ENCODE measurements around the gene SMTNL1.
"Not testable (repeated sequence)": the region's sequence is repeated elsewhere in the genome, so short reads cannot be mapped to it uniquely, and the experiment has no call there.

SMTNL1 gene

GRCh38 chr11:57508341-57509170, 28.8 kb upstream of the SMTNL1 start:
- DNase-seq, result no peak

GRCh38 chr11:57511741-57512430, 25.5 kb upstream of the SMTNL1 start:
- no peak for DNase-seq

DNA sequence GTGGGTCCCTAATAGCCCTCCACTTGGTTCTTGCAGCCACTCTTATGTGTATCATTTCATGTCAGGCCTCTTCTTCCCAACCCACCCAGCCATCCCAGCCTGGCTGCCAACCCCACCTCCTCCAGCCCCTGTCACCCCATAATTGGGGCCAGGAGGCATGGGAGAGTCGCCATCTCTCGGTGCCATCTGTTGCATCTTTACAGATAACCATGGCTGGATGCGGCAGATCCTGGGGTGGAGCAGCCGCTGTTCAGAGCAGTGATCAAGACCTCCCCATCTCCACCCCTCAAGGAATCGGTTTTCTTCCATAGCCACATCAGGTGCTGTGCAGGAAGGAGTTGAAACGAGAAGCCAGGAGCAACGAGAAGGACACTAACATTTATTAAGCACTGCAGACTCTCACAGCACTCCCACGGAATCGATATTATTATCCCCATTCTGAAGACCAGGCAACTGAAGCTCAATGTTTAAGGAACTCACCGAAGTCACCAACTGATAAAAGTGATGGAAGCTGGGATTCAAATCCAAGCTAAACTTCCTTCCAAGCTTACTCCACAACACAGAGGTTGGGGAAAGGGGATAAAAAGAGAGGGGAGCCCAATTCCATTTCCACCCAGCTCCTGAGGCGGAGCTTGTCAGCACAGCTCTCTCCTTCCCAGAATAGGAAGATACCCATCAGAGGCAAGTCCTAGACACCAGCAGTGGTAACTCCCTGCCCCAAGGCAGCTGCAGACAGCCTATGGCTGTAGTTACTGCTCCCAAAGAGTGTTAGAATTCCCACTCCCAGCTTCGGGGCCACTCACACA, 24.5 kb upstream of the SMTNL1 start:
- DNase-seq, result no peak

- no peak for DNase-seq
Observed at GRCh38 chr11:57513452-57513795, 24.0 kb upstream of the SMTNL1 start.

DNA sequence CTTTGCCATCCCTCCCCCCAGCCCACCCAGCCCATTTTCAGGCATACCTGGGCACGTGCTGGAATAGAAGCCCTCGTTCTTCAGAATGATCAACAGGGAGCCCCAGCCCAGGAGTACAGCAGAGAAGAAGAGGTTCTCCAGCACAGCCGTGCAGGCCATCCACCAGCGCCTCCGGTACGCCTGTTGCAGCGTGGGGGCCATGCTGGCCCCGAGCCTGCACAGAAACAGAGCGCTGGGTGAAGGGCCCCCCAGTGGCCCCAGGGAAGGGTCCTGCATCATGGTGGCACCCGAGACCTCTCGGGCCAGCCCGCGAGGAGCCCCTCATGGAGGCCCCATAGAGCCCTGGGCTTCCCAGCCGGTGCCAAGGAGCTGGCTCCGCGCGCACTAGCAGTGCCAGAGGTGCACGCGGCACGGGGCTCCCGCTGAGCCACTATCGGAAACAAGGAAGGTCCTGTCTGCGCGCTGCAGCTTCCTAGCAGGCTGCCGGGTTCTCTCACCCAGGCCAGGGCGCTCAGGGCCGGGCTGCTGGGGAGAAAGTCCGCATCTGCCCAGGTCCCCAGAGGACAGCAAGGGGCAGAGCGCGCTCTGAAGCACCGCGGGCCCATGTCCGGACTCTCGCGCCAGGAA, 23.4 kb upstream of the SMTNL1 start:
- no peak for DNase-seq

DNA sequence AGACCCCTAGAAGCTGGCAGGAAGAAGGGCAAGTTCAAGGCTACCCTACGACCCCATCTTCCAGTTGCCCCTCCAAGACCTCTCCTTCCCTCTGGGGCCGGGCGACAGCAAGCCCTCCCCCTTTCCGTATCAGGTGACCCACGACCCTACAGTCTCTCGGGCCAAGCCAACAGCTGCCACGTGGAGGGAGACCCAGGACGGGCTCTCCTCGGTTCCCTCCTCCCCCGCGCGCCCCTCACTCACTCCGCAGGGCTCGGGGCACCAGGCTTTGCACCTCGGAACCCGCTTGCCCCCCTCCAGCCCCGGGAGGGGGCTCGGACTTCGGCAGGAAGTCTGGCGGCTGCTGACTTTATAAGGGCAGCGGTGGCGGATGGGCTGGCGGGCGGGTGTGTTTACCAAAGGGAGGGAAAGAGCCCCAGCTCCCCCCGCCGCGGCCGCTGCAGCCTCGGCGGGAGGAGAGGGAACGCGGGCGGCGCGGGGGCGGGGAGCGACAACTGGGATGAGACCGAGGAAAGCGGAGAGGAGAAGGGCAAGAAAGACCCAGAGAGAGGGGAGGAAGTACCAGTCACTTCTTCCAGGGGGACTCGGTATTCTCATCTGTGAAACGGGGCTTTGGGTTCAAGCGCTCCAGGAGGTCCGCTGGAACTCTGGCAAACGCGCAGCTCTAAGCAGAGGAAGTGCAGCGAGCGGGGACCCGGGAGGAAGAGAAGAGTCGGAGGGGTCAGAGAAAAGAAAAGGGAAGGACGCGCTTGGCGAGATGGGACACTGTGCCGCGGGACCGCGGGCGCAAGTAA, 22.7 kb upstream of the SMTNL1 start:
- DNase-seq, result no peak

DNA sequence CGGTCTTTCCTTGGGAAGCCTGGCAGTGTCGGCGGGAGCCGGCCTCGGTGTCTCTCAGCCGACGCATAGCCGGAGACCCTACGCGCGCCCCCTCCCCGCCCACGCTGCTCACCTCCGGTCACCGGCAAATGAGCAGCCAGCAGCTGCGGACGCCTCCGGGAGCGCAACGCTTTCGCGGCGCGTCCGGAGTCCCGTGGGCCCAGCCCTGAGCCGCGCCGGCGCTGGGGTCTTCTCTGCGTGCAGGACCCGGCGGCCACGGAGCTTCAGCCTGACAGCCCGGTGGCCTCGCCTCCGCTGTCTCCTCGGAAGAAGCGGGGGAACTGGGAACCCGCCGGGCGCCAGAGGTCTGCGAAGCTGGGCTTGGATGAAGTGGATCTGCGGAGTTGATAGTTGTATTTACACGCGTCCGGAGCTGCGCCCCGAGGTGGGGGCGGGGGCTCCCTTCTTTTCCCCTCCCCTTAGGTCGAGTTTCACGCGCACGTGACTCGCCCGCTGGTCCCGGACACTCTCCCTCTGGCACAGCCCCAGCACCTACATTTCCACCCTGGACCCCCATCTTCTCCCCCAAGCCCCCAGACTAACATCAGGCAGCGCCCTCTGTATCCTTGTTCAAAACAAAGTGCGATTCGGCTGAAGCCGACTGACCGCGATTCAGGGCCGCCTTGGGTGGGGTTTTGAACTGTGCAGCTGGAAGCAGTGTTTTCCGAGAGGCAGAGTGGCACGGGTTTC, 21.9 kb upstream of the SMTNL1 start, which contains the start of gene SLC43A1:
Gene SLC43A1 (minus strand): TSS at position 371 of the 729 bp plus-strand sequence. CDS start 1,591 bp downstream, outside the sequence.
- DNase-seq, result no peak

DNA sequence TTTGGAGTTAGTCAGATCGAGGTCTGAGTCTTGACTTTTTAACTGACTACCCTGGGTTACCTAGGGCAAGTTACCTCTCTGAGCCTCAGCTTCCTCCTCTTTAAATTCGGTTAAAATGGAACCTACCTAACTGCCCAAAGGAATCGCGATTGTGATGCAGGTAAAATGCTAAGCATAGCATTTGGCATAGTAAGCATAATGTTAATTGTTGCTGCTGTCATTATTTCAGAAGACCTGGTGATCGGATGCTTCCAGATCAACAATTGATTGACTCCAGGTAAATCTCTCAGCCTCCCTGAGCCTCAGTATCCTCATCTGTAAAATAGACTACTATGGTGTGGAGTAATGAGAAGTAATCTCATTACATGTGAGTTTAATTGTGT, 21.3 kb upstream of the SMTNL1 start:
- no peak for DNase-seq

DNA sequence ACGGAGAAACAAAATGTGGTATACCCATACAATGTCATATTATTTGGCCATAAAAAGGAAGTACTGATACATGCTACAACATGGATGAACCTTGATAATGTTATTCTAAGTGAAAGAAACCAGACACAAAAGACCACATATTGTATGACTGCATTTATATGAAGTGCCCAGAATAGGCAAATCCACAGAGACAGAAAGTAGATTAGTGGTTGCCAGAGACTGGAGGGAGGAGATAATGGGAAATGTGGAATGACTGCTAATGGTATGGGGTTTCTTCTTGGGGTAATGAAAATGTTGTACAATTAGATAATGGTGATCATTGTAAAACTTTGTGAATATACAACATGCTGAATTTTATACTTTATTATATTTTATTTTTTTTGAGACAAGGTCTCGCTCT, 16.3 kb upstream of the SMTNL1 start:
- DNase-seq, result no peak

DNA sequence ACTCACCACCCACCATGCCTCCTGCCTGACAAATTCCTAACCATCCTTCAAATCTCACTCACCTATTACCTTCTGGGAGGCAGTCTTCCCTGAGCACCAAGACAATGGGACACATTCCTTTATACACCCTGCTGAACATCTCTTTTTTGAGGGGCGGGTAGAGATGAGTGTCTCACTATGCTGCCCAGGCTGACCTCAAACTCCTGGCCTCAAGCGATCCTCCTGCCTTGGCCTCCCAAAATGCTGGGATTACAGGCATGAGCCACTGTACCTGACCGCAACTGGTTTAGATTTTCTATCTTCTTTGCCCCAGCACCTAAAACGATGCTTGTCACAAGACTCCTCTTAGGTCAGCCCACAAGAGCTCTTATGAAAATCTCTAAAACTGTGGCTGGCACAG, 14.0 kb upstream of the SMTNL1 start:
- DNase-seq, result no peak

DNA sequence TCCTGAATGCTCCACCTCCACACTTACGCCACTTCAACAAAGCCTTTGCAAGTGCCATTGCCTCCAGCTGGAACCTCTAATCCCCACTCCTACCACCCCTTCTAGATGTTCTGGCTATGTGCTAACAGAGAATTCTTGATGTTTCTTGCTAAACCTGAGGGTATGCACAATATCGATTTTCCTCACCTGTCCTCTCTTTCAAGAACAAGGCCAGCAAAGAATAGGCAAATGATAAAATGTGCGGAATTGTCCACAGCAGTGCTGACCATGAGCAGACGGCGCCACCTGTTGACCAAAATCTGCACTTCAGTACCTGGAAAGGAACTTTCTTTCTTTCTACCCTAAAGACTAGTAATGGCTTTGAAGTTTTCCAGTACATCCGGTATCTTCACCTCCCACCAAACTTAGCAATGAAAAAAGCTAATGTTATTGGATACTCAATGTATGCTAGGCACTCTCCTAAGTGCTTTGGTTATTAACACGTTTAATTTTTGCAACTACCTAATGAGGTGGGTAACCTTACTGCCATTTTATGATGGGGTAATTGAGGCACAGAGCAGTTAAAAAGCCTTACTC, 10.3 kb upstream of the SMTNL1 start:
- peak; percentile 54 for DNase-seq

GRCh38 chr11:57529012-57529411, 8.4 kb upstream of the SMTNL1 start:
- no peak for DNase-seq

DNA sequence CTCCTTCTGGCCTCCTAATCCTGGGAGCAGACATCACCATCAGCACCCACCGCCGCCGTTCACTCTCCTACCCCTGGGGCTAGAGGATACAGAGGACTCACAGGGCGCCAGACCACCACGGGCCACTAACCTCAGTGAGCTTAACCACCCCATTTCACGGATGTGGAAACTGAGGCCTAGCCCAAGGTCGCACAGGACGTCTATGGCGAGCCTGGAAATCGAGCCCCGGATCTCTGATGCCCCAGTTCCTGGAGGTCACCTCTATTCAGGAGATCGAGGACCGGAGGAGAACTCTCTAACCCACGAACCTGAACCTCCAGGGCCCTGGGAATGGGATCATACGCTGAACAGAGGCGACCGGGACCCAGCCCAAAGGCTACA, 7.2 kb upstream of the SMTNL1 start:
- DNase-seq, result no peak

GRCh38 chr11:57530596-57531507, 6.5 kb upstream of the SMTNL1 start, which contains the start of gene TIMM10:
Gene TIMM10, minus strand, starts transcription at chr11:57530754. Its CDS starts 565 bp downstream, at chr11:57530189.
- peak; percentile 92 for DNase-seq

- DNase-seq, result not testable (repeated sequence)
Observed at GRCh38 chr11:57534449-57534848, 2.9 kb upstream of the SMTNL1 start.

- no peak for DNase-seq
Observed at GRCh38 chr11:57539342-57539741, 1.9 kb downstream of the SMTNL1 start.

DNA sequence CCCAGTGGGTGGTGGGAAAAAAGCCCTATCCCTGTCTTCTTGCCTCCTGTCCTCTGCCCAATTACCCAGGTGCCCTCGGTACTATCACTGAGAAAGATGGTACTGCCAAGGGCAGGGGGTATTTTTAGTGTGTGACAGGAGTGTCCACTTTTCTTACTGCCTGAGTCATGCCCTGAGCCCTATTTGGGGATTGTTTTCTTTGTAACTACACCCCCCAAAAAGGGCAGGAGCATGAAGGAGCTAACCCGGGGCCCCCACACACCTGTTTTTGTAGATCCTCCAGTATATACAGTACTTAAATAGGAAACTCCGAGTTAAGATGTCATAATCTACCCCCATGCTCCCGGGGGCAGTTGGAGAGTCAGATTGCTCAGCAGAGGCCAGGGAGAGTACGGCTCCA, 3.8 kb downstream of the SMTNL1 start:
- no peak for DNase-seq

GRCh38 chr11:57542582-57542981, 5.2 kb downstream of the SMTNL1 start:
- DNase-seq, result no peak

DNA sequence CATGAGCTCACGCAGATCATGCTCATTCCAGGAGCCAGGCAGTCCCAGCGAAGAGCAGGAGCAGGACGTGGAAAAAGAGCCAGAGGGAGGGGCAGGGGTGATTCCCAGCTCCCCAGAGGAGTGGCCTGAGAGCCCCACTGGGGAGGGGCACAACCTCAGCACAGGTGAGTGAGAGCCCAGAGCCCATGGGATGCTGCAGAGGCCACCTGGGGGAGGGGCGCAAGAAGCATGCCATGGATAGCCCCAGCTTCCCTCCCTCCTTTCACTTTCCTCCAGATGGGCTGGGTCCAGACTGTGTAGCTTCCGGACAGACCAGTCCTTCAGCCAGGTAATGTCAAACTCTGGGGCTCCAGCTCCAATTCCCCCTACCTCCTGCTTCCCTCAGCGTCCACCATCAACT, 6.2 kb downstream of the SMTNL1 start:
- no peak for DNase-seq

DNA sequence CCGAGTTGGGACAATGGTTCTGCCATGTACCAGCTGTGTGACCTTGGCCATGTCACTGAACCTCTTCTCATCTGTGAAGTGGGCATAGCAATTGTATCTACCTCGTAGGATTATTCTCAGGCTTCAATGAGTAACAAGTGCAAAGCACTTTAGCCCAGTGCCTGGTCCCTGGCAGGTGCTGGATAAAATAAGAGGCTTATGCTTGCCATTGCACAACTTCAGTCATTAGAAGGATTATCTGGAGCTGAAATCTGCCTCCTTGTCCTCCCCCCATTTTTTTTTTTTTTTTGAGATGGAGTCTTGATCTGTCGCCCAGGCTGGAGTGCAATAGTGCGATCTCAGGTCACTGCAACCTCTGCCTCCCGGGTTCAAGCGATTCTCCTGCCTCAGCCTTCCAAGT, 7.2 kb downstream of the SMTNL1 start:
- no peak for DNase-seq
